GM21786 (cell line): ENCODE results near the gene ZDHHC1.

Experiments used
- ATAC-seq: cut with Tn5 transposase; IDR thresholded peaks from one replicate; pipeline ENCODE4 v1.9.1; 2021; ENCODE audit not compliant: unreplicated experiment

The ZDHHC1 gene

GRCh38 chr16:67411339-67411738 is 4.9 kb downstream of the ZDHHC1 start:
- no peak for ATAC-seq

- ATAC-seq, result no peak
Measured at GRCh38 chr16:67409631-67410030, 6.6 kb downstream of the ZDHHC1 start.

- ATAC-seq, result no peak
Measured at GRCh38 chr16:67407788-67408452, 8.4 kb downstream of the ZDHHC1 start.

- ATAC-seq, result no peak
Measured at GRCh38 chr16:67407176-67407787, 9.0 kb downstream of the ZDHHC1 start.

DNA sequence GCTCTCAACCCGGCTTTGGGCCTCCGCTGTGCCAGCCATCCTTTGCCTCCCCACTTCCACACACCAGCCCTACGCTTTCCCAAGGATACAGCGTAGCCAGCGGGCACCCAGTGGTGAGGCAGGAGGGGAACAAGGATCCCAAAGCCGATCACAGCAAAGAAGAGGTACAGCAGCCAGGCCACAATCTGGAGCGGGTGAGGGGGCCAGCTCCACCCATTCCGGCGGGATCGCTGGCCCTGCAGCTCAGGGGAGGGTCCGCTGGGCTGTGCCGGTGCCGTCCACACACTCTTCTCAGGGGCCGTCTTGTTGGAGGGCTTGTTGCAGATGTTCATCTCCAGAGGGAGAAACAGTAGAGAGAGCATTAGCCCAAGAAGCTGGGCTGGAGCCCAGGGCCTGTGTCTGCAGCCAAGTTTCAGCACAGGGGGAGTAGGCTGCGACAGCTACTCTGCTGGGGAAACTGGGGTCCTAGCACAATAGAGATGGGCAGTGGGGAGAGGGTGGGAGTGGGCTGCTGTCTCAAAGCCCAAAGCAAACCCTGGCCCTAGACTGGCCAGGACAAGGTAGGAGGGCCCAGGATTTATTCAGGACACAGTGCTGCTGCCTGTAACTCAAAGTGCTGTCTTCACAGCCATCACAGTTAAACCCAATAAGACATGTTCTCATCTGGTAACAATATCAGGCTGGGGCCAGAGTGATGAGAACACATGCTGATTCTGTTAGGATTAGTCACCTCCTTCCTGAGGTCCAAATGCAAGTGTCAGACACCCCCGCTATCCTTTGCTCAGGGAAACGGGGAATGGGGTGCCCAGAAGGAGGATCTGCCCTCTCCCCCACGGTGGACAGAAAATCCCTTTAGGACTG is 9.9 kb downstream of the ZDHHC1 start:
- ATAC-seq, result no peak

DNA sequence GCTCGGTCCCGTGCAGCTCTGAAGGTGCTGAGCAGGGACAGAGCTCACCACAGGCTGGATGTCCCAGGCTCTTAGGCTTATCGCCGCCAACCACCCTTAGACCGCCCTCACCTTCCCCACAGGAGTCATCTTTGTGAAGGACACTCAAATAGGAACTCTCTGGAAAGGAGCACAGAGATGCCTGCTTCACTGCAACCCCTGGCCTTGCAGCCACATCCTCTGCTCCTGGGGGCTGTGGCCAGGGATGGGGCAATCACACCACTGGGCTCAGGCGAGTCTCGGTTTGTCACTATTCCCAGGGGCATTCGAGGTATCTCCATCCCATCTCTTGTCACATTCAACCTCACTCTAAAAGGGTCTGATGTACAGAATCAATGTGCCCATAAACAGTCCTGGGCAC is 10.9 kb downstream of the ZDHHC1 start:
- no peak for ATAC-seq

GRCh38 chr16:67404740-67405226 is 11.5 kb downstream of the ZDHHC1 start:
- no peak for ATAC-seq

GRCh38 chr16:67403976-67404555 is 12.2 kb downstream of the ZDHHC1 start:
- no peak for ATAC-seq

GRCh38 chr16:67400901-67401300 is 15.4 kb downstream of the ZDHHC1 start:
- no peak for ATAC-seq

- ATAC-seq, result no peak
Measured at GRCh38 chr16:67399749-67400704, 16.2 kb downstream of the ZDHHC1 start.

- ATAC-seq, result no peak
Measured at GRCh38 chr16:67399218-67399733, 17.0 kb downstream of the ZDHHC1 start.

DNA sequence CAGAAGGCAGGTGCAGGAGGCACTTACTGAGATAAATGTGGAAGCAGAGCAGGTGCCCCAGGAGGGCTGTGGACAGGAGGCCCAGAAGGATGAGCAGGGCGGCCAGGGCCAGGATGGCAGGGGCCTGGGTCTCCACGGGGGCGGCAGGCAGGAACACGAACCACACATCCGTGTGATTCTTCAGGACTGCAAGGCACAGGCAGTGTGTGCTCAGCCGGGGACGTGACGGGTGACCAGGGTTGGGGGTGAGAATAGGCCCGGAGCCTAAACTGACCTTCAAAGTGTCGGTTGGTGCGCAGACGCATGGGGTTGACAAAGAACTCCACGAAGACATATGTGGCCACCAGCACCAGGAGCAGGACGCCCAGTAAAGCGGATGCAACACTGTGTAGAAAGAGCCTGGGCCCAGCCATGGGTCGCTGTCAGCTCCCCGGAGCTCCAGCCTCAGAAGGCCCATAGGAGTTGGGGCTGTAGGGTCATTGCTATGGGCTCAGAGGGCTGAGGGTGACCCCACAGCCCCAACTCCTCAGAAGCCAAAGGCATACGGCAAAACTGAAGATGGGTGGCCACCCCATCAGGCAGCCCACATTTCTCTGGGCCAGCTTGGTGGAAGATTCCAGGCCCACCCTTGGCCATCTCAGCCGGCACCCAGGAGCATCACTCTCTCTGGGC is 17.6 kb downstream of the ZDHHC1 start:
- ATAC-seq, result no peak

DNA sequence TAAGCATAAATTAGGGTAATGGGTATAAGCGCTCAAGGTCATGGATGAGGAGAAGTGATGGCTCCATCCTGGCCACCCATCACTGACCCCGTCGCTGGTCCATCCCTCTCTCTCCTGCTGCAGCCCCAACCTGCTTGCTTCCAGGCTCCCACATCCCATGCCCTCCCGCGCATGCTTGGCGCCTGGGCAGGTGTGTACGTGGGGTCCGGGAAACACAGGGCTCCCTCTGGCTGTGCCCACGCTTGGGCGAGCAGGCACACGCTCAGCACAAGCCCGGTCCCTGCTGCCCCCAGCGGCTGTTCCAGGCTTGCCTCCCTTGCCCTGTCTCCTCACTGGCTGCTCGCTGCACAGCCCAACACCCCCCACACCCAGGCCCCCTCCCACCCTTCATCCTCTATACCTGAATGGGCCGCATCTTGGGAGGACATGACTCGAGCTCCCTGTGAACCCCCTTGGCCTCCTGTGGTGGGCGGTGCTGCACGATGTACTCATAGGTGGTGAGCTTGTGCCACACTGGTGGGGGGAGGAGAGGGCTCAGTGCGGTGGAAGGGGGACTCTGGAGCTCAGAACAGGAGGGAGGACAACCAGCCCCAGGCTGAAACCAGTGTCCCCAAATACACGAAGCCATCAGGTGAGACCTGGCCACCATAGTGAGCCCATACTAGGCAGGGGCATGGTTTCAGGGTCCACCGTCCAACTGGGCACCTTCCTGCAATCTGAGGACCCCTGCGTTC is 18.3 kb downstream of the ZDHHC1 start:
- ATAC-seq, result no peak

DNA sequence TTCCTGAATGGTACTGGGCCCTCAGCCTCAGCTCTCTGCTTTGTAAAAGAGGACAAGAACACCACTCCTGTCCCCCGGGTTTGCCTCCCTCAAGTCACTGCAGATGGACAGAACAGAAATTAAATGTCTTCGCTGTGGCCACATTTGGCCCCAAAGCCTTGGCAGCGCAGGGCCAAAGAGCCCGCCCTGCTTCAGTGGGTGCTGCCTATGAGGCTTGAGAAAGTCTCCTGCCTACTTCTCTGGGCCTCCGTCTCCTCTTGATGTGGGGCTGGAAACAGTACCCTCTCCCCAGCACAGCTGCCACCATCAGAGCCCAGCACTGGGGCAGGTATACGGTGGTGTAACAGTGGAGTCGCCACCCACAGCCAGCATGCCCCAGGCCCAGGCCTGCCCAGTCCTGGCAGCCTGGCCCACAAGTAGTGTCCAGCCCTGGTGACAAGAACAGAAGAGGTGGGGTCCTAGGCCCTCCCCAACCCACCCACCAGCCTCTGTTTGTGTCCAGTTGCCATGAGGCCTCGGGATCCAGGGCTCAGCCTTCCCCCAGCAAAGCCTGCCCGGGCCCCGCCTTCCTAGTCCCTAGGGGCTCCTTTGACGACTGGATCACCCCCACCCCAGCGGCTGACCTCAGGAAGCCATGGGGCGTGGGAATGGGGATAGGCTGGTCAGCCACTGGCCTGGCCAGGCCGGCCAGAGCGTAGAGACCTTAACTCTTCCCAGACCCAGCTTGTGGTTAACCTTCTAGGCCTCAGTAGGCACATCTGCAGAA is 19.1 kb downstream of the ZDHHC1 start:
- ATAC-seq, result no peak

DNA sequence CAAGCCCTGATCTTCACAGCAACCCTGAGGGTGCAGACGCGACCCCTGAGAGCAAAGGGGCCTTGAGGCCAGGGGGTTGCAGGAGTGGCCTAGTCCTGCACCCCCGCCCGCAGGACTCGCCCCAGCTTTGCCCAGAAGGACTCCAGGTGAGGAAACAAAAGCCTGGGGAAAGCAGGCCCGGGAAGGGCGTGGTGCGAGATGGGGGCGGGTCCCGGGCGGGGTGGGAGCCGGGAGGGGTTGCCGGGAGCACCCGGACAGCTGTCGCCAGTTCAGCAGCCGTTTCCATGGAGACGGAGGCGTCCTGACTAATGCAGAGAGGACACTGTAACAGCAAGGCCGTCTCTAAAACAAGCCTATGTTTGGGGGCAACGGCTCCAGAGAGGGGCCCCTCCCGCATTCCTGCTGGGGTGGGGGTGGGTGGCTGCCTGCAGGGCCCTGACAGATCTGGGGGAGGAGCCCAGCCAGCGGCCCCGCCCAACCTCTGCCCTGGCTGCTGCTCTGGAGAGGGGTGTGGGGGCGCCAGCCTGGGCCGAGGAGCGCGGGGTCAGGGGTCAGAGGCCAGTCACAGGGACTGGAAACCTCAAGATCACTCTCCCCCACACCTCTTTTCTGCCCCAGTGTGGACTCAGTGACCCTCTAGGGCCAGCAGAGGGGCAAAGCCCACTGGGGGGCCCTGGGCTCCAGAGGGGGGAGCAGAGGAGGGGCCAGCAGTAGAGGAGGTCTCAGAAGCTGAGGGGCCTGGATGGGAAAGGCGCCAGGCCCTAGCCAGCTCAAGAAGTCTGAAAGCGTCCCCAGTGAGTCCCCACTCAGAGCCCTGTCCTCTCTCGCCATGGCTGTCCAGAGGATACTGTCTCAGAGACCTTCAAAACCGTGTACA is 19.9 kb downstream of the ZDHHC1 start:
- no peak for ATAC-seq

DNA sequence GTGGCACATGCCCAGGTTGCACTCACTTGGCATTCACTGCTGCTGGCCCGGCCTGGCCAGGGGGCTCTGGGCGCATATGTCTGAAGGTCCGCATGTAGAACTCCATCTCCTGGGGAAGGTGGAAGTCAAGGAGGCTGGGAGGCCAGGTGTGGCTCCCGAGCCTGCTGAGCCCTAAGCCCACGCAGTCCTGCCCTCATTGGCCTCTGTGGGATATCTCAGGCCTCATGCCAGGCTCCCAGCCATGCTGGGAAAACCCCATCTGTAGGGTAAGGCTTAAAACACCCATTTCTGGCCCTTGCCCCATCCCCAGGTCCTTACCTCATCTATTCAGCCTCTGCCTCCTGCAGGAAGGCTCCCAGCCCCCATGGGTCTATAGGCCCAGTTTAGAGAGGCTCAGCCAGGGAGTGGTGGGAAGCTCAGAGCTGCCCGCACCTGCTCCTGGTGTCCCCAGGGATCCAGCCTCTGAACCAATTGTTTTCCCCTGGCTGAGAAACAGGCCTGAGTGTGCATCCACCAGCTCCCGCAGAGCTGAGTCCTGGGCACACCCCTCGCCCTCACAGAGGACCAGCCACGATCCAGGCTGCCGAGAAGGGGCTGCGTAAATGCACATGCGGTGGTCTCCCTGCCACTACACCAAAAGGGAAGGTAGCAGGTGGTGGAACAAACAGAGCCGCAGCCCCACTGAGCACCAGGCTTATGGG is 20.7 kb downstream of the ZDHHC1 start:
- no peak for ATAC-seq

DNA sequence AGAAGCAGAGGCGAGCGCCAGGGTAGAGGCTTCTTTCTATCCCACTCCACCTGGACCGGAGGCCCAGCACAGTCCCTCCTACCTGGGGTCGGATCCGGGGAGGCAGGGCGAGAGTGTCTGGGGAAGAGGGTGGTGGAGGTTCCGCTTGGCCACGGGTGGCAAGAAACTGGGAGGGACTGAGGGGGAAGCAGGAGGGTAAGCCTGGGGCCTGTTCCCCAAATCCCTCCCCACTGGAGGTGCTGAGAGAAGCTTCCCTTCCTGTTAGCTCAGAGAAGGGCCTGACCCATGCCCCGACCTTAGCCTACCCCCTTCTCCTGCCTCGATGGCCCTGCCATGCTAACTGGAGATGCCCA is 21.2 kb downstream of the ZDHHC1 start:
- ATAC-seq, result no peak
